HG02798 (cell line): ENCODE data around the gene PHACTR1.

ENCODE experiments used
- ATAC-seq: cut with Tn5 transposase; IDR thresholded peaks from one replicate; pipeline ENCODE4 v1.9.1; 2021; ENCODE audit warnings: mild to moderate bottlenecking; ENCODE audit not compliant: unreplicated experiment, poor library complexity

PHACTR1 gene

GRCh38 chr6:12844284-12845223, 128.0 kb downstream of the PHACTR1 start:
- no peak for ATAC-seq

- ATAC-seq, result no peak
Measured at GRCh38 chr6:12845224-12846004, 128.8 kb downstream of the PHACTR1 start.

GRCh38 chr6:12848964-12849808, 132.6 kb downstream of the PHACTR1 start:
- ATAC-seq, result no peak

- no peak for ATAC-seq
Measured at GRCh38 chr6:12849809-12850198, 133.2 kb downstream of the PHACTR1 start.

GRCh38 chr6:12851123-12851695, 134.6 kb downstream of the PHACTR1 start:
- no peak for ATAC-seq

GRCh38 chr6:12861603-12862002, 145.0 kb downstream of the PHACTR1 start:
- ATAC-seq, result no peak

- no peak for ATAC-seq
Measured at GRCh38 chr6:12865117-12865516, 148.6 kb downstream of the PHACTR1 start.

GRCh38 chr6:12865671-12866181, 149.2 kb downstream of the PHACTR1 start:
- ATAC-seq, result no peak

GRCh38 chr6:12866422-12867029, 150.0 kb downstream of the PHACTR1 start:
- no peak for ATAC-seq

- no peak for ATAC-seq
Measured at GRCh38 chr6:12869816-12870432, 153.4 kb downstream of the PHACTR1 start.

- ATAC-seq, result no peak
Measured at GRCh38 chr6:12873691-12874090, 157.1 kb downstream of the PHACTR1 start.

- ATAC-seq, result no peak
Measured at GRCh38 chr6:12875051-12875450, 158.5 kb downstream of the PHACTR1 start.

- no peak for ATAC-seq
Measured at GRCh38 chr6:12878741-12879140, 162.2 kb downstream of the PHACTR1 start.

GRCh38 chr6:12882761-12883290, 166.3 kb downstream of the PHACTR1 start:
- no peak for ATAC-seq

GRCh38 chr6:12884983-12885382, 168.4 kb downstream of the PHACTR1 start:
- no peak for ATAC-seq

GRCh38 chr6:12886961-12887775, 170.6 kb downstream of the PHACTR1 start:
- no peak for ATAC-seq

- ATAC-seq, result no peak
Measured at GRCh38 chr6:12890171-12890790, 173.7 kb downstream of the PHACTR1 start.

GRCh38 chr6:12891595-12891994, 175.0 kb downstream of the PHACTR1 start:
- no peak for ATAC-seq
